Islet precursor cell (in vitro differentiated cells): Measurements from ENCODE around the gene SULT2B1.
"Not testable (repeated sequence)": the region's sequence is repeated elsewhere in the genome, so short reads cannot be mapped to it uniquely, and the experiment has no call there.

ENCODE experiments used
- DNase-seq: peaks from one replicate; pipeline ENCODE4 v3.0.0-alpha.2; 2018

SULT2B1 gene

GRCh38 chr19:48624067-48624594 is 72.2 kb downstream of the SULT2B1 start:
- peak; percentile 99 for DNase-seq

DNA sequence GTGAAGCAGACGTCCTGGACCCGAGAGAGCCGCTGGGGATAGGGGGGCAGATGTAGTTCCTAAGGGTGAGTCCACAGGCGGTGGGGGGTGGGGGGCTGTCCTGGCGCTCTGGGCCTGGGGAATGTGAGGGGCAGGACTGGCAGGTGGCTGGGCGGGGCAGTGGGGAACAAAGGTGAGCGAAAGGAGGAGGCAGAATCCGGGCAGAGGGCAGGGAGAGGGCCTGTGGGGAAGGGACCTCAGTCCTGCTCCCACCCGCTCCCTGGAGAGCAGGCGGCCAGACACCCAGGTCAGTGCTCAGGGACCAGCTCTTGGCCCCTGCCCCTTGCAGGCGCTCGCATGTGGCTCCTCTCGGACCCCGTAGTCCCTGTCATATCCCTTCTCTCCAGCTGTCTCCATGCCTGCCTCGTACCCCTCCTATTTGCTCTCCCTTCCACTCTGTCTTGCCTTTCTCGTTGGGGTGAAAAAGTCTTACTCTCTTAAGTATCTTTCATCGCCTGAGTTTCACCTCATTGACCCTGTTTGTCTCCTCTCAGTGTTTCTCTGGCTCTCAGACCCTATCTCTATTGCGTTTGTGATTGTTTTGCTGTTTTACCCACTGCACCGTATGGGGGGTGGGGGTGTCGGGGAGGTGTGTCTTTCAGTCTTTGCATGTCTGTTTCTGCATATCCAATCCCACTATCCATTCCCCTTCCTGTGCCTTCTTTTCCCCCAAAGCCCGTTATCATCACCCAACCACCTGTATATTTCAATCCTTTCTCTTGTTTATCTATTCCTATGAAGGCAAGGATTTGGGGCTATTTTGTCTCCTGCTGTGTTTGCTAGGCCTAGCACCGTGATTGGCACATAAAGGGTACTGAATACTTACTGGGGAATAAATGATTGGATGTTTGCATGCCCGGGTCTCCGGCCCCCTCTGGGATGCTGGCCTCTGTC is 73.1 kb downstream of the SULT2B1 start:
- peak; percentile 63 for DNase-seq

- DNase-seq = no peak
Observed at GRCh38 chr19:48625891-48626327, 73.9 kb downstream of the SULT2B1 start.

DNA sequence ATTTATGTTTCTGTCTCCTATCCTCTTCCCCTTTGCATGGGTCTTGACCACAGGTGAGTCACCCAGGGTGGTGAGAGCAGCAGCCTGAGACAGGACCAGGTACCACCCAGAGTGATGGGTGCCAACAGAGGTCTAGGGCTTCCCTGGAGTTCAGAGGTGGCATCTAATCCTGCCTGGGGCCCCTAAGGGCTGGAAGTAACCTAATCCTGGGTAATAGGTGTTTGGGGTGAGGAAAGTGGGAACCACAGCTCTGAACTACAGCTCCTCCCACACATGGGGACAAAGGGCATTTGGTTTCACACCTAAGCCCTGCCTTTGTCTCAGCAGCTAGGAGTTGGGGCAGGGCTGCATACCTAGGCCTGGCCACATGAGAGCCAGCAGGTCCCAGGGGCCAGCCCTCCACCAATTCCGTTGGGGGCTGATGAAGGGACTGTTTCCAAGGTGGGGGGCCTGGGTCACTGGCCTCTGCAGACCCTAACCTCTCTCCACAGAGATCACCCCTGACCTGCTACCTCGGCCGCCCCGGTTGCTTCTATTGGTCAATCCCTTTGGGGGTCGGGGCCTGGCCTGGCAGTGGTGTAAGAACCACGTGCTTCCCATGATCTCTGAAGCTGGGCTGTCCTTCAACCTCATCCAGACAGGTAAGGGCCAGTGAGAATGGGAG is 75.4 kb downstream of the SULT2B1 start:
- DNase-seq = no peak

- no peak for DNase-seq
Observed at GRCh38 chr19:48627865-48628314, 75.9 kb downstream of the SULT2B1 start.

- peak; percentile 54 for DNase-seq
Observed at GRCh38 chr19:48628486-48629296, 76.7 kb downstream of the SULT2B1 start.

DNA sequence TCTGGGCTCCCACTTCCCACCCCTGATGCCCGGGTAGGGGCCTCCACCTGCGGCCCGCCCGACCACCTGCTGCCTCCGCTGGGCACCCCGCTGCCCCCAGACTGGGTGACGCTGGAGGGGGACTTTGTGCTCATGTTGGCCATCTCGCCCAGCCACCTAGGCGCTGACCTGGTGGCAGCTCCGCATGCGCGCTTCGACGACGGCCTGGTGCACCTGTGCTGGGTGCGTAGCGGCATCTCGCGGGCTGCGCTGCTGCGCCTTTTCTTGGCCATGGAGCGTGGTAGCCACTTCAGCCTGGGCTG is 77.3 kb downstream of the SULT2B1 start:
- peak; percentile 52 for DNase-seq

GRCh38 chr19:48629599-48630295 is 77.8 kb downstream of the SULT2B1 start:
- peak; percentile 95 for DNase-seq

GRCh38 chr19:48630296-48631063 is 78.5 kb downstream of the SULT2B1 start:
- peak; percentile 87 for DNase-seq

DNA sequence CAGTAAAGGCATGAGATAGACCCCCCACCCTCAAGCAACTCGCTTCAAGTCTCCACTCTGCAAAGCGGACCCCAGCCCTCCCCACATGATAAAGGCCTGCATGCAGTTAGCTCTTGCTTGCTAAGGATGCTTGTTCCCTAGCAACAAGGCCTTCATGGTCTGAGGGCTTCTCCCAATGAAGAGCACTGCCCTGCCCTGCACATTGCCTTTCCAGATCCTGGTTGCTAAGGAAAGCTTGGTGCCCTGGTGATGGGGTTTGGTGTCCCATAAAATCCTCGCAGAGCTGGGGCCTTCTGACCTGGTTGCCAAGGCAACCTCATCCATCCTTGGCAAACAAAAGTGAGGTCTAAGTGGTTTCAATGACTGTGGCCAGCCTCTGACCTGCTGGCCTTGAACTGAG is 79.3 kb downstream of the SULT2B1 start:
- no peak for DNase-seq

GRCh38 chr19:48632286-48632685 is 80.3 kb downstream of the SULT2B1 start:
- not testable (repeated sequence) for DNase-seq

DNA sequence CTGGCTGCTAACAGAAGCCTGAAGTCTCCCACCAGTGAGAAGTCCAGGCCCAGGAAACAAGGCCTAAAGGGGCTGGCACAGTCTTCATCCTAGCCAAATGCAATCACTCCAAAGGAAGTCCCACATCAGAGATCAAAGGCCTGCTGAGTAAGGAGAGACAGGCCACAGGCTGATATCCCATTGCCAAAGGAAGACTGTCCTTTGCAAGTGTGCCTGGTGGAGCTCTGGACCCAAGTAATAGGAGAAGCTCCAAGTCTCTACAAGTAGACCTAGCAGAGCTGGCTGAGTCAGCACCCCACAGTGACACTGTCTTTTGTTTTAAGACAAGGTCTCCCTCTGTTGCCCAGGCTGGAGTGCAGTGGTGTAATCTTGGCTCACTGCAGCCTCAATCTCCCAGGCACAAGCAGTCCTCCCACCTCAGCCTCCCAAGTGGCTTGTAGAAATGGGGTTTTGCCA is 80.7 kb downstream of the SULT2B1 start:
- peak; percentile 77 for DNase-seq

DNA sequence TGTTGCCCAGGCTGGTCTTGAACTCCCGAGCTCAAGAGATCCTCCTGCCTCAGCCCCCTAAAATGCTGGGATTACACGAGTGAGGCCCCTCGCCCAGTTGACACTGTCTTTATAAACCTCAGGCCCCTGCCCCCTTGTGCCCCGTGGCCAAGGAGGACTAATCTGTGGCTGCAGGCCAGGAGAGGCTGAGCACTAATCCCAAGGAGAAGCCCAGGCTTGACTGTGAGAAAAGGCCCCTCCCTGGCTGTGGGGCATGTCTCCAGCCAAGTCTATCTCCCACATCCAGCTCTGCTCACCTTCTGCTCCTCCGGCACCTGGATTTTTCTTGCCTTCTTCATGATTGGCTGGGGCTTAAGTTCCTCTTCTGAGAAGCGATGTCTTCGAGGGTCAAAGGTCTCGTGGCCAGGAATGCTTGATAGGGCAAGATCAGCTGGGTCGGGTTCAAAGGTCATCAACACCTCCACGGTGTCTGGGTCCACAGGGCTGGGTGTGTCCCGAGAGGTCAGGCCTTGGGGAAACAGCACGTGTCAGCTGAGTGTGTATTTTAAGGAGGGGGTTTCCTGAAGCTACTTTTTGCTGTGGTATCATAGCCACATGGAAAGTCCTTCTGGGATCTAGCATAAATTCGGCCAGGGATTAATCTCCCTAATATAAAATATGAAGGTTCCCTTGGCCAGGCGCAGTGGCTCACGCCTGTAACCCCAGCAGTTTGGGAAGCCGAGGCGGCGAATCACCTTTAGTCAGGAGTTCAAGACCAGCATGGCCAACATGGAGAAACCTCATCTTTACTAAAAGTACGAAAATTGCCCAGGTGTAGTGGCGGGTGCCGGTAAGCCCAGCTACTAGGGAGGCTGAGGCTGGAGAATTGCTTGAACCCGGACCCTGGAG is 81.4 kb downstream of the SULT2B1 start:
- peak; percentile 53 for DNase-seq

DNA sequence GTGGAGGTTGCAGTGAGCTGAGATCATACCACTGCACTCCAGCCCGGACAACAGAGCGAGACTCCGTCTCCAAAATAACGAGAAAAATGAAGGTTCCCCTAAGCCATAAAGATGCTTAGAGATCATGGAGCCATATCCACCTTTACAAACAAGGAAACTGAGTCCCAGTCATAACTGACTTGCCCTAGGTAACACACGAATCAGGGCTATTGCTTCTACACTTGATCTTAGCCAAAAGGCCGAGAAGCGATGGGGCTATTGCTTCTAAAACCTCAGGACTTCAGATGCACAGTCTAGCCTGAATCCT is 82.0 kb downstream of the SULT2B1 start:
- no peak for DNase-seq

- DNase-seq = peak; percentile 95
Observed at GRCh38 chr19:48634424-48635262, 82.7 kb downstream of the SULT2B1 start.

GRCh38 chr19:48635263-48635965 is 83.4 kb downstream of the SULT2B1 start:
- DNase-seq = peak; percentile 70

- no peak for DNase-seq
Observed at GRCh38 chr19:48635966-48636858, 84.2 kb downstream of the SULT2B1 start.
